ENCODE measurements around the gene POLD2. TPM values are rescaled to one million over a fixed set of nuclear protein-coding genes. Genes with fewer than 3 reads are reported as not detected.

Gene POLD2
- 156 and 185 TPM in 2 replicates for total RNA-seq

DNA sequence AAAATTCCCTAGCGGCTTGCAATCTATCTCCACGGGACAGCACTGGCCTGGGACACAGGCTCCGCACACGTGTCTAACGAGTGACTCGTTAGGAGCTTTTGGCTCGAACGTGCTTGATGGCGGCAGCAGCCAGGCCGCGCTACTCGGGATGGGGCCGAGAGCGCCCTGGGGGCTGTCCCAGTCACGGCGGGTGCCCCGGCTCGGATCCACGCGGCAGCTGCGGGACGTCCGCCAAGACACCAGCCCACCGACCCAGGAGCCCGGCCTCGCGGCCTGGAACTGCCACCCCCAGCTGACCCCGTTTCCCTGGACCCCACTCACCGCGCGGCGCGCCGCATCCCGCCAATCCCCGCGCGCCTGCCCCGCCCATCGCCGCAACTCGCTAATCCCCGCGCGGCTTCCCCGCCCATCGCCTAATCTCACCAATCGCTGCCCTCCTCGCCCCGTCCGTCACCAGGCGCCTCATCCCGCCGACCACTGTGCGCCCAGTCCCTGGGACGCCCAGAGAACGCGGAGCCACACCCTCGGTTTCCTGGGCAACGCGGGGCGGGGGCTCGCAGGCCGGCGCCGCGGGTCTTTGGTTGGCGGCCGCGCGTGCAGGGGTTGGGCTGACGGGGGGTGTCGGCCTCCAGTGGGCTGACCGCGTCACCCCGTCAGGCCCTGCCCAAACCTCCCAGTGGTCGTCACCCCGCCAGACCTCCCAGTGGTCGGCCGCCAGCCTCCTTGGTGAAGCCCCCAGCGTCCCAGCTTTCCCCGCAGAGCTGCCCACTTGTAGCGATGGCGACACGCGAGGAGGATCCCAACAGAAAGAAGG is at the start of gene POLD2:
POLD2 (minus strand) TSS at position 359 of the 814 bp plus-strand sequence. CDS start 1,495 bp downstream, outside the sequence.

DNA sequence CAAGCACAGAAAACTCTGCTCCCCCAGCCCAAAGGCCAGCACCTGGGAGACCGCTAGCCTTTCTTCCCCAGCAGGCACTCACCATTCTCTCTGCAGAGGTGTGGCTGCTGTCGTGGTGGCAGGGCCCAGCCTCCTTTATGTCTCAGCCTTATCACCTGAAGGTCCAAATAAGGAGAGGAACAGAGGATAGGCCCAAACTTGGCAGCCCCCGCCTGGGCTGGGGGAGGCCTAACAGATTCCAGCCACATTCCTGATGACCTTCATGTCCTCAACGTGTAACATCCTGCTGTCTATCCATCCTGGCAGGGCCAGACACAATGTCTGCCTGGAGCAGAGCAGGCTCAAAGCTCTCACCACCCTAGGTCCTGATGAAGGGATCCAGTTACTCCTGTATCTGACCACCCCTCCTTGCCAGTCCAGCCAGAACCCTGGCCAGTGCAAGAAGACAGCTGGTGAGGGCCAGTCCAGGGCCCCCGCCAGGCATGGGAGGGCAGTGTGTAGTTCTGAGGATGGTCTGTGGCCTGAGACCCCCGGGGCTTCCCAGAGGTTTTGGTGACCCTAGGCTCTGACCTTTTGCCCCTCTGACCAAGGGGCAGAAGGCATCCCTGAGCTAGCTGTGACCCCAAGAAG is 18.0 kb upstream of the POLD2 start, which contains the start of gene MYL7:
MYL7 (minus strand) TSS at position 112 of the 630 bp plus-strand sequence; CDS start at position 85, 27 bp downstream.

DNA sequence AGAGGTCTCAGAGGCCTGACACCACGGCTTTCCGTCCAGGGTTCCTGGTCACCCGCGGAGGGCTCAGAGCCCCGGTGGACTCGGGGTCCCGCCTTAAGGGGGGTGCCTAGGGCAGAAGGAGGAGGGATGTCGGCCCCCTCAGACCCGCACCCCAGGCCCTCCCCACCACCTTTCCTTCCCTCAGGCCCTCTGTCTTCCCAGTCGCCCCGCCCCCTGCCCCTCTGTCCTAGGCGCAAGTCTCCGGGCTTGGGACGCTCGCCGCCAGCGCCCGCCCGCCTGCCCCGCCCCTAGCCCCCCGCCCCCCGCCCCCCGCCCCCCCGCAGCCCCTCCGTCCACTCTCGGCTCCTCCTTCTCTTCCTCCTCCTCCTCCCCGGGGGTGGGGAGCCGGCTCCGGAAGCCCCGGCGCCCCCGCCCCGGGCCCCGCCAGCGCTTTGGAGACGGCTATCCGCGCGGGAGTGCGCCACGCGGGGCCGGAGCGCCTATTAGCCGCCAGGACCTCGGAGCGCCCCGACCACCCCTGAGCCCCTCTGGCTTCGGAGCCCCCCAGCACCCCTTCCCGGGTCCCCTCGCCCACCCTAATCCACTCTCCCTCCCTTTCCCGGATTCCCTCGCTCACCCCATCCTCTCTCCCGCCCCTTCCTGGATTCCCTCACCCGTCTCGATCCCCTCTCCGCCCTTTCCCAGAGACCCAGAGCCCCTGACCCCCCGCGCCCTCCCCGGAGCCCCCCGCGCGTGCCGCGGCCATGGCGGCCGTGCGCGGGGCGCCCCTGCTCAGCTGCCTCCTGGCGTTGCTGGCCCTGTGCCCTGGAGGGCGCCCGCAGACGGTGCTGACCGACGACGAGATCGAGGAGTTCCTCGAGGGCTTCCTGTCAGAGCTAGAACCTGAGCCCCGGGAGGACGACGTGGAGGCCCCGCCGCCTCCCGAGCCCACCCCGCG is 19.2 kb downstream of the POLD2 start, which contains the start of gene AEBP1:
AEBP1 (plus strand) TSS at position 423 of the 937 bp plus-strand sequence; CDS start at position 744, 321 bp downstream.

DNA sequence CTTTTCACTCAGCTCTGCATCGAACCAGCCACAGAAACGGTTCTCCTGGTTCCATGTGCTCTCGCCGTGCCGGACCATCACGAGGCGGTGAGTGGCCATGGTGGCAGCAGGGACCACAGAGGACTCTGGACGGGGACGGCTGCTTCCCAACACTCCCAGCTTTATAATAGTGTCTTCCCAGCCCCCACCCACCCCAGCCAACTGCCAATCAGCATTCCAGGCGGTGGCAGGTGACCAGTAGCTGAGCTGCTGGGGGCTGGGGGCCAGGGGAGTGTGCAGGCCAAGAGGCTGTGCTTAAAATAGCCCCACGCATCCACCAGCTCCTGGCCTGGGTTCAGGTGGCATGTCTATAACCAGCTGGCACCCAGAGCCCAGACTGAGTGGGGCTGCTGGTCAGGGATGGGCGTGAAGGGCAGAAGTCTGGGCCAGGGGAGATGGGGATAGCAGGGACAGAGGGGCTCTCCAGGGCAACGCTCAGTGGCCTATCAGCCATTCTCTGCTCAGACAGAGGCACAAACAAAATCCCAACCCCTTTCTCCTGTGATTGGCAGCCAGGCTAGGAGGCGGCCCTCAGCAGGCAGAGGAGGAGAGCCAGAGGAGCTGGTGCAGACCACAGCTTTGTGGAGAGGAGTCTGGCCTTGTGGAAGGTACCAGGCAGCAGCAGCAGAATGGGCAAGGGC is 57.8 kb downstream of the POLD2 start, which contains the start of gene PGAM2:
PGAM2 (minus strand) TSS at position 137 of the 680 bp plus-strand sequence; CDS start at position 99, 38 bp downstream.

Other genes starting within 250 kb of the POLD2 start
- 20.1 and 20.2 TPM in 2 replicates for gene URGCP, start 217.0 kb downstream of the POLD2 start, total RNA-seq
- gene UBE2D4, start 197.1 kb downstream of the POLD2 start, total RNA-seq = 15.0 and 16.9 TPM in 2 replicates
- gene SPDYE1, start 125.7 kb downstream of the POLD2 start, total RNA-seq = not detected in 2 replicates
- 124 and 132 TPM in 2 replicates for gene DBNL, start 78.8 kb downstream of the POLD2 start, total RNA-seq
- 0.15 TPM in 1 of 2 replicates, not detected in the other for gene PGAM2, start 58.0 kb downstream of the POLD2 start, total RNA-seq
- 12.2 and 18.8 TPM in 2 replicates for gene POLM, start 41.0 kb downstream of the POLD2 start, total RNA-seq
- 31.1 and 37.2 TPM in 2 replicates for gene AEBP1, start 19.2 kb downstream of the POLD2 start, total RNA-seq
- gene MYL7, start 17.8 kb upstream of the POLD2 start, total RNA-seq = not detected in 2 replicates
- gene GCK, start 65.9 kb upstream of the POLD2 start, total RNA-seq = 0.74 and 0.84 TPM in 2 replicates
- gene YKT6, start 77.4 kb upstream of the POLD2 start, total RNA-seq = 92.1 and 96.8 TPM in 2 replicates
- not detected in 2 replicates for gene CAMK2B, start 202.0 kb upstream of the POLD2 start, total RNA-seq

Measured in bronchus fibroblast of lung (primary cell).